CD4-positive, alpha-beta T cell treated with Interleukin-21 for 1 hour (primary cell): ENCODE results near the gene SOX6.

Experiments used
- DNase-seq: peaks from one replicate; pipeline ENCODE4 v3.0.0-alpha.2; 2020

The SOX6 gene

GRCh38 chr11:16363706-16364105, 7.4 kb upstream of the SOX6 start:
- DNase-seq, result no peak

DNA sequence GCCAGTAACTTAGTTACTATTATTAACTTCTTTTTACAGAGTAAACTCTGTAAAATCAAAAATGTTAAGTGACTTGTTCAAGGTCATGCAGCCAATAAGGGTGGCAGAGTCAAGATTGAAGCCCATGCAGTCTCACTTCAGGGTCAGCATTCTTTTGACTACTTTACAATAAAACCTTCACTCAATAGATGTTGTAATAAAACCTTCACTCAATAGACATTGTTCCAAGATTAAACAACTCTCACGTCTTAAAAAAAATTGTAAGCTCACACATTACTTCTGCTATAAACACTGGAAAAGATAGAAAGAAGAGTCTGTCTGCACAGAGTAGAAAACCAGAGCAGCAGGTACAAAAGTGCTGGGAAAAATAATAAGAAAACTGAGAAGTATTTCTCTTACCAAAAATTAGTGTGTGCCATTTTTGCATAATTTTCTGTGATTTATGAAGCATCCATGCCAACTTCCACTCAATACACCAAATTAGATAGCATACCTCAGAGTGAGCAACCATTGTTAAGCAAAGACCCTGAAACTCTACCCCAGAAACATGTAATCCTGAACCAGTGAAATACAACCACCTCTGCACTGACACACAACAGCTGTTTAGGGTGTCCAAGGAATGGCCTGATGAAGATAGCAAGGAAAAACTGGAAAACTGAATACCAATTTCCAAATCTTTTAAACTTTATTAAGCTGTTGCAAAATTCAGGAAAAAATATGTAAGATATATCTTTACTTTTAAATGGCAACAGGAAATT, 4.9 kb upstream of the SOX6 start:
- no peak for DNase-seq

GRCh38 chr11:16359369-16359768, 3.0 kb upstream of the SOX6 start:
- no peak for DNase-seq

- no peak for DNase-seq
Observed at GRCh38 chr11:16358726-16359125, 2.4 kb upstream of the SOX6 start.

DNA sequence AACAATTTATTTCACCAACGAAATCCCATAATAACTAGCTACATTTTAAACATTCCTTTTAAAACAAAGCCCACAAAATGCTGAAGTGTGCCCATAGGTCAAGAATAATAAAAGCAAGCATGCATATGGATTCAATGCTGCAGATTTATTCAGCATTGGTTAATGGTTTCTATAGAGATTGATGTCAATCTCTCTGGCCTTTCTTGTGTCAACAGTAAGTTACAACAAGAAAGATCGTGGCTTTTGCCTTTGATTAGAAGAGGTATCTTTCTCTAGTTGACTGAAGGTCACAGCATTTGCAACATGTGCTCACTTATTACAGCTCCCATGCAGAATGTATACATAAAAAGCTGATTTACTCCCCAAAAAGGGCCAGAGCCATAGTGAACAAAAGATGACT, 1.4 kb upstream of the SOX6 start:
- DNase-seq, result no peak

- no peak for DNase-seq
Observed at GRCh38 chr11:16356761-16357393, 531 bp upstream of the SOX6 start.

DNA sequence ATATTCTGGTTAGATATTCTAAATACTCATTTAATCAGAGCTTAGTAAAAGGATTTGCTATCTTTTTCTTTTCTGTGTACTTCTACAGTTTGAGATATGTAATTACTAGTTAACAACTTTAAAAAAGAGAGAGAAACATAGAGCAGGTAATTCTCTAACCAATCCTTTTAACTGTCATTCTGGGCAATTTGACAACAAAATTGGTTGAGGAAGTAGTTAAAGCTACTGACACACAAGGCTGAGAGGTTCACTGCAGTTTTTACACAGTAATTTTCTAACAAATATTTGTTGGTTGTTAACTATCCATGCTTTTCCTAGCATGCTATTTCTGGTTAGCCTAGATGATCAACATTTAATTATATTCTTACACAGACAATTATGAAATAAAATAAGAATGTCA, 3.6 kb downstream of the SOX6 start:
- no peak for DNase-seq

GRCh38 chr11:16350125-16350524, 6.2 kb downstream of the SOX6 start:
- no peak for DNase-seq

DNA sequence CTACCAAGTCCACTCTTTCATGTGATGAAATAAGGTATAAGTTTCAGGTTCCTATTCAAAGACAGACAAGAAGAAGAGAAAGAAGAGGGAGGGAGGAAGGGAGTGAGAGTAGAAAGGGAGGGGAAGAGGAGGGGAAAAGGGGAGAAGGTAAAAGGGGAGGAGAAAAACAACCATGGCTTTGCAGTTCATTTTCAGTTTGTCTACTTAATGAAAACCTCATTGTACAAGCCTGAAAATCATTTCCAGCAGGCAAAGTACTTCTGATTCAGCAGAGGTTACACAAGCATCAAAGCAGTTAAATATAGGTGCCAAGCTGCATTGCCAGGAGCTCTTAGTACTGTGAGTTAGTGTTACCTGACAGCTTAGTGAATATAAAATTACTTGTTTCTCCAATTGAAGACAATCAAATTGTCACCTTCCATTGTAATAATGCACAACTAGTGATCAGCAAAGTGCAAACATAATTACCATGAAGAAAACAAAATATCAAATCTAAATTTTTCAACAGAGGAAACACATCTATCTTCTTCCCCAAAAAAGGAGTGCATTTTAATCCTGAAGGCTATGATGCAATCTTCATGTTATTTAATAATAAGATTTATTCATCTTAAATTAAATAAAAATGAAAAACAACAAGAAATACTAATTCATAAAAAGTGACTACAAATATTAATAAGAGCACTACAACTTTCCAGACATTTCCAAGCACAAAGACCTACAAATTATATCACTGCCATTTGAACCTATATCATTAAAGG, 8.2 kb downstream of the SOX6 start:
- DNase-seq, result no peak

DNA sequence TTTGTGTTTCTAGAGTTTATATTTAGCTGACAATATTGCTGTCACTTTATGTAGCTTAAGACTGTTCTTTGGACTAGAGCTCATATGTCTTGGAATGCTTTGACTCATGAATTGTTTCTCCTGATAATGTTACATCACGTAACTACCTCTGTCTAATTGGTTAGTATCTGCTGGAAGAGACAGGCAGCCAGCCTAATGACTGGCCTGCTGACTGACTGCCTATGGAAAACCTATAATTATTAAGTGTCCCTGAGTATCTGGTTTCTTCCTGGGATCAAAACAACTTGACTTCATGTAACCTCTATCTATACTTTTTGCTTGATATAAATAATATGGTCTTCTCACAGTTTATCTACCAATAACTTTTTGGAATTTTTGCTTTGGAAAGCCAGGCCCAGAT, 9.4 kb downstream of the SOX6 start:
- DNase-seq, result no peak

- no peak for DNase-seq
Observed at GRCh38 chr11:16341853-16342252, 14.5 kb downstream of the SOX6 start.

- no peak for DNase-seq
Observed at GRCh38 chr11:16338393-16338792, 18.0 kb downstream of the SOX6 start.

DNA sequence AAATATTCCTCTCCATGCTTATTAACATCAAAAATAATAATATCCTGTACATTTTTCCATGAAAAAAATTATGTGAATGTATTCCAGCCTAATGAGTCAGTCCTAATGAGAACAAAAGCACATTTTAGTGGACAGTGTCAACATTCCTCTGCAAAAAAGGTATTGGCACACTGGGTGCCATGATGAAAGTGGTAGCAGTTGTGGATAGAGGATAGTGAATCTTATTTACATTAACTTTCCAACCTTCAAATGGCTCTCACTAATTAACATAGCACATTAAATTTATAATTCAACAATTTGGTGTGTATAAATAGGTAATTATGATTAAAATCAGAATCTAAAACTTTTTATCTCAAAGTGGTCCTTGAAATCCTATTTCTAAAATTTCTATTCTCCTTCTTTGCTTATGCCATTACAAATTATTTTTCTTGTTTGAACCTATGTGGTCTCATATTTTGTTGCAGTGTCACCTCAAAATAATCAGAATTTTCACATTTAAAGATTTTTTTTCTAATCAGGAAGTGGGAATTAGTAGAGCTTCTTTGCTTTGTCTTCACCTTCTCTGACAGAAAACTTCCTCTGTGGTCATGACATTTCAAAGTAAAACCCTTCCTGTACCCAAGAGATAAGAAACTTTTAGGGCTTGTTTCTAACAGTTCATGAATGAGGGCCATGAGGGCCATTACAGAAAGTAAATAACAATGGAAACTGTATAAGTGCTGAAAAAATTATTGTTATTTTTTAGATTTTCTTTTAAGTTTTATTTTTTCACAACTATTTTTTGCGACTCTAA, 18.7 kb downstream of the SOX6 start:
- DNase-seq, result no peak

- DNase-seq, result no peak
Observed at GRCh38 chr11:16336721-16337120, 19.6 kb downstream of the SOX6 start.

- no peak for DNase-seq
Observed at GRCh38 chr11:16336204-16336603, 20.1 kb downstream of the SOX6 start.

DNA sequence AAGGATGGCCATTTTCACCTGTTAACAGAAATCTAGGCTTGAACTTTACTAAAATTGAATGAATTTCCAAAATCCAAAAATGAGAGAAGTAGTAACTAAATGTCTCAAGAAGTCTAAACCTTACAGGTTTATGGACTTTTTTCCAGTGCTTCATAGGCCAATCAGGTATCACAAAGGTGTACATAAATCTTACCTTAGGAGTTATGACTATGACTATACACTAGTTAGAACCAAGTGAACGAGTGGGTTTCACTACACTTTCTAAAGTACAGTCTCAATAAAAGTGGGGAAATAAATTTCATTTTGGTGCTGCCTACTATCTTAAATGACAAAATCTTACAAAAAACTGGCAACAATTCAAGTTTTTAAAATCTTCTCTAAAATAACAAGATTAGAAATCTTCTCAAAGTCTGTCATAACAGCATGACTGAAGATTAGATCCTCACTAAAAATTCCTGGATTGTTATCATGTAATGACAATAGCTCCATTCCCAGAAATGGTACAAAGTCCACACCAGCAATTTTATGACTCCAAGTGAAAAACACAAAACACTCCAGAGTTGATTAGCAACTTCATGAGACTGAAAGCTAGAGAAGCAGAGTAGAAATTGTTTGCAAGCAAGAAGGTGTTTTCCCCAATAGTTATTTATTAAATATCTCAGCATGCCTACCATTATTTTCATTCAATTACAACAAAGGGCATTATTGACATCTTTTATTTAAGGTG, 20.9 kb downstream of the SOX6 start:
- no peak for DNase-seq

DNA sequence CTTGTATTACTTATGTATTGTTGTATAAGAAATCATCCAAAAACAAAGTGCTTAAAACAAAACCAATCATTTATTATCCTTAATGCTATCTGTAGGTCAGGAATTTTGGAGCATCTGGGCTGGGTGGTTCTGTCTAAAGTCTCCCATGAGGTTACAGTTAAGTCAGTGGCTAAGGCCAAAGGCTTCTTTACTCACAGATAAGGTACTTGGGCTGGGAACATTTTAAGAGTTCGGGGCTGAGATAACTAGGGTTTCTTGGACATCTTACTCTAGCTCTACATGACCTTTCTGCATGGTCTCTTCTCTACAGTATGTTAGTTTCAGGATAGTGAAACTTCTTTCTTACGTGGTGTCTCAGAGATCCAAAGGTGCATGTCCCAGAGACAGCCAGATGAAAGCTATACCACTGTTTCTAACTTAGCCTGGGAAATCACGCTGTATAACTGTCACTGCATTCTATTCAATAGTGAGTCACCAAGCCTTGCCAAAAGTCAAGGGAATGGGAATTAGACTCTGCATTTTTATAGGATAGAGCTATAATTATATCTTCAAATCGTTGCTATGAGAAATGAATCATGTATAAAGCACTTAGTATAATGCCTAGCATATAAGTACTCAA, 29.6 kb downstream of the SOX6 start:
- no peak for DNase-seq

DNA sequence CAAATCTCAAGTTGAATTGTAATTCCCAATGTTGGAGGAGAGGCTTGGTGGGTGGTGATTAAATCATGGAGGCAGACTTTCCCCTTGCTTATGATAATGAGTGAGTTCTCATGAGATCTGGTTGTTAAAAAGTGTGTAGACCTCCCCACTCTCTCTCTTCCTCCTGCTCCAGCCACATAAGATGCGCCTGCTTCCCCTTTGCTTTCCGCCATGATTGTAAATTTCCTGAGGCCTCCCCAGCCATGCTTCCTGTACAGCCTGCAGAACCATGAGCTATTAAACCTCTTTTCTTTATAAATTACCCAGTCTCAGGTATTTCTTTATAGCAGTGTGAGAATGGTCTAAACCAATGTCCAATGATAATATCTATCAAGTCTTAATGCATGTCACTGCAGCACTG, 34.2 kb downstream of the SOX6 start:
- DNase-seq, result no peak

- no peak for DNase-seq
Observed at GRCh38 chr11:16321148-16321547, 35.2 kb downstream of the SOX6 start.

- no peak for DNase-seq
Observed at GRCh38 chr11:16318320-16318719, 38.0 kb downstream of the SOX6 start.

- no peak for DNase-seq
Observed at GRCh38 chr11:16317712-16318111, 38.6 kb downstream of the SOX6 start.

- no peak for DNase-seq
Observed at GRCh38 chr11:16313846-16314245, 42.5 kb downstream of the SOX6 start.
